ENCODE results near the gene IGFBP2.

- TF ChIP-seq CTCF (conservative IDR thresholded peaks at IDR 0.05) = no peak
- TF ChIP-seq ZFX (IDR thresholded peaks at IDR 0.05) = no peak
Measured at GRCh38 chr2:216683846-216684245, 50.6 kb downstream of the IGFBP2 start.
